ENCODE data around the gene HPGDS.

- TF ChIP-seq CTCF (IDR thresholded peaks at IDR 0.05) (no peak), YY1 (IDR thresholded peaks at IDR 0.05; ENCODE audit: low read depth) (no peak), POLR2AphosphoS5 (IDR thresholded peaks at IDR 0.05; ENCODE audit: low read depth, low read length) (no peak)
These were observed 67.7 kb downstream of the HPGDS start for GRCh38 chr4:94274912-94275311.

All from SK-N-SH (cell line).